ENCODE measurements around the gene MPEG1.

Gene MPEG1

DNA sequence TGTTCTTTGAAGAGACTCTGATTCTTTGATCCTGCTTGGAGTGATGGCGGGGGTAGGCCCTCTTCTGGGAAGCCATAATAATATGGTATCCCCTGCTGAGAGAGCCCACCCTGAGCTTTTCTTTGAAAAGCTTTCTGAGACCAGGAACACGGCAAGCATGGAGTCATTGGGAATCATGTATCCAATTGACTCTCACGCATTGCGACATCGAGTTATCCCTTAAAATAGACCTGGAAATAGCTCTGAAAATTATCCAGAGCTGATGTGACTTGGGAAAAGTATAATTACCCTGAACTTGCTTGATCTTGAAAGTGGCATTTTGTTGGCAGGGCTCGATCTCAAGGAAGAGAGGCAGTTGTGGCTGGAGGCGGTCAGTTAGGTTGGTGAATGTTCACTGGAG, 36.8 kb upstream of the MPEG1 start:
- 80% methylated on average over 7 of the region's 7 CpGs for WGBS
- H4K91ac ChIP-seq (ENCODE audit: low read length): no peak overlapping the region

GRCh38 chr11:59247531-59248227, 35.0 kb upstream of the MPEG1 start:
- Histone ChIP-seq H3K4me1 (ENCODE audit: control insufficient read depth, insufficient read depth, low read depth, low read length) (no peaks in the 10 kb centered on the region), H3K9ac (ENCODE audit: low read length) (no peak overlapping the region), H3K4me2 (ENCODE audit: low read length, poor library complexity, severe bottlenecking) (no peak overlapping the region), H3K36me3 (ENCODE audit: control insufficient read depth in 1 of 2, insufficient read depth in 2 of 2, low read depth in 1 of 2, low read length in 2 of 2) (no peaks in the 10 kb centered on the region), H2BK120ac (ENCODE audit: low read depth, low read length) (no peak overlapping the region), H4K91ac (ENCODE audit: low read length) (no peak overlapping the region), H2AK5ac (ENCODE audit: low read length, severe bottlenecking) (no peak overlapping the region), H3K27me3 (ENCODE audit: control insufficient read depth in 1 of 2, insufficient read depth in 1 of 2, low read length in 2 of 2) (no peaks in the 10 kb centered on the region), H2BK5ac (ENCODE audit: low read depth, low read length, poor library complexity, severe bottlenecking) (no peak overlapping the region), H4K8ac (ENCODE audit: low read length) (no peak overlapping the region), H3K4me3 (ENCODE audit: insufficient read depth in 1 of 2, low read depth in 1 of 2, low read length in 2 of 2) (no peak overlapping the region), H2AFZ (ENCODE audit: low read depth, low read length) (no peak overlapping the region), H3K18ac (ENCODE audit: low read depth in 1 of 2, low read length in 2 of 2) (no peak overlapping the region), H3K27ac (ENCODE audit: low read length, poor library complexity, severe bottlenecking) (no peak overlapping the region), H2BK12ac (ENCODE audit: low read length in 2 of 2) (no peak overlapping the region), H3K14ac (ENCODE audit: low read length in 2 of 2) (no peak overlapping the region), H3K23ac (ENCODE audit: low read length in 2 of 2) (no peak overlapping the region), H2BK15ac (ENCODE audit: low read depth, poor library complexity, severe bottlenecking) (no peak overlapping the region), H3K4ac (ENCODE audit: low read depth in 1 of 2, low read length in 2 of 2) (no peak overlapping the region), H3K9me3 (ENCODE audit: control insufficient read depth, low read length) (no peaks in the 10 kb centered on the region), H3K79me1 (replicated peaks; ENCODE audit: low read length, poor library complexity, severe bottlenecking) (no peaks in the 10 kb centered on the region)
- no CpG with 5 or more reads among the region's 2 CpGs for WGBS
- no peak for DNase-seq

More for the DNA sequence above, 36.8 kb upstream of the MPEG1 start:
- no peak overlapping the region for H2BK12ac ChIP-seq (ENCODE audit: low read length in 2 of 2)
- H3K4ac ChIP-seq (ENCODE audit: low read depth in 1 of 2, low read length in 2 of 2): no peak overlapping the region
- no peak for DNase-seq
- H3K14ac ChIP-seq (ENCODE audit: low read length in 2 of 2): no peak overlapping the region
- no peaks in the 10 kb centered on the region for H3K4me1 ChIP-seq (ENCODE audit: control insufficient read depth, insufficient read depth, low read depth, low read length)
- H2BK15ac ChIP-seq (ENCODE audit: low read depth, poor library complexity, severe bottlenecking): no peak overlapping the region
- H3K79me1 ChIP-seq (replicated peaks; ENCODE audit: low read length, poor library complexity, severe bottlenecking): no peaks in the 10 kb centered on the region
- H2AFZ ChIP-seq (ENCODE audit: low read depth, low read length): no peak overlapping the region
- no peak overlapping the region for H2BK120ac ChIP-seq (ENCODE audit: low read depth, low read length)
- H3K4me2 ChIP-seq (ENCODE audit: low read length, poor library complexity, severe bottlenecking): no peak overlapping the region
- no peak overlapping the region for H4K8ac ChIP-seq (ENCODE audit: low read length)
- H3K27me3 ChIP-seq (ENCODE audit: control insufficient read depth in 1 of 2, insufficient read depth in 1 of 2, low read length in 2 of 2): no peaks in the 10 kb centered on the region
- H3K9me3 ChIP-seq (ENCODE audit: control insufficient read depth, low read length): no peaks in the 10 kb centered on the region
- H2AK5ac ChIP-seq (ENCODE audit: low read length, severe bottlenecking): no peak overlapping the region
- no peak overlapping the region for H3K4me3 ChIP-seq (ENCODE audit: insufficient read depth in 1 of 2, low read depth in 1 of 2, low read length in 2 of 2)
- no peak overlapping the region for H3K23ac ChIP-seq (ENCODE audit: low read length in 2 of 2)
- H2BK5ac ChIP-seq (ENCODE audit: low read depth, low read length, poor library complexity, severe bottlenecking): no peak overlapping the region
- H3K36me3 ChIP-seq (ENCODE audit: control insufficient read depth in 1 of 2, insufficient read depth in 2 of 2, low read depth in 1 of 2, low read length in 2 of 2): no peaks in the 10 kb centered on the region
- H3K27ac ChIP-seq (ENCODE audit: low read length, poor library complexity, severe bottlenecking): no peak overlapping the region
- H3K18ac ChIP-seq (ENCODE audit: low read depth in 1 of 2, low read length in 2 of 2): no peak overlapping the region
- H3K9ac ChIP-seq (ENCODE audit: low read length): no peak overlapping the region

- Histone ChIP-seq H3K9me3 (ENCODE audit: control insufficient read depth, low read length) (peaks cover 13% of the 10 kb centered on the region), H3K4me3 (ENCODE audit: insufficient read depth in 1 of 2, low read depth in 1 of 2, low read length in 2 of 2) (no peak overlapping the region), H3K4me1 (ENCODE audit: control insufficient read depth, insufficient read depth, low read depth, low read length) (no peaks in the 10 kb centered on the region), H3K27ac (ENCODE audit: low read length, poor library complexity, severe bottlenecking) (no peak overlapping the region), H2BK120ac (ENCODE audit: low read depth, low read length) (no peak overlapping the region), H3K36me3 (ENCODE audit: control insufficient read depth in 1 of 2, insufficient read depth in 2 of 2, low read depth in 1 of 2, low read length in 2 of 2) (no peaks in the 10 kb centered on the region), H3K18ac (ENCODE audit: low read depth in 1 of 2, low read length in 2 of 2) (no peak overlapping the region), H4K91ac (ENCODE audit: low read length) (no peak overlapping the region), H2BK15ac (ENCODE audit: low read depth, poor library complexity, severe bottlenecking) (no peak overlapping the region), H2AK5ac (ENCODE audit: low read length, severe bottlenecking) (no peak overlapping the region), H3K27me3 (ENCODE audit: control insufficient read depth in 1 of 2, insufficient read depth in 1 of 2, low read length in 2 of 2) (no peaks in the 10 kb centered on the region), H3K4me2 (ENCODE audit: low read length, poor library complexity, severe bottlenecking) (no peak overlapping the region), H3K4ac (ENCODE audit: low read depth in 1 of 2, low read length in 2 of 2) (no peak overlapping the region), H3K23ac (ENCODE audit: low read length in 2 of 2) (no peak overlapping the region), H4K8ac (ENCODE audit: low read length) (no peak overlapping the region), H2BK5ac (ENCODE audit: low read depth, low read length, poor library complexity, severe bottlenecking) (no peak overlapping the region), H2BK12ac (ENCODE audit: low read length in 2 of 2) (no peak overlapping the region), H2AFZ (ENCODE audit: low read depth, low read length) (no peak overlapping the region), H3K14ac (ENCODE audit: low read length in 2 of 2) (no peak overlapping the region), H3K9ac (ENCODE audit: low read length) (no peak overlapping the region), H3K79me1 (replicated peaks; ENCODE audit: low read length, poor library complexity, severe bottlenecking) (no peaks in the 10 kb centered on the region)
- no peak for DNase-seq
- 50% methylated on average over 1 of the region's 1 CpG for WGBS
Observed at GRCh38 chr11:59243633-59244032, 30.9 kb upstream of the MPEG1 start.

- no peaks in the 10 kb centered on the region for H3K27me3 ChIP-seq (ENCODE audit: control insufficient read depth in 1 of 2, insufficient read depth in 1 of 2, low read length in 2 of 2)
- H3K4me2 ChIP-seq (ENCODE audit: low read length, poor library complexity, severe bottlenecking): no peak overlapping the region
- no peak overlapping the region for H2AK5ac ChIP-seq (ENCODE audit: low read length, severe bottlenecking)
- peaks cover 18% of the 10 kb centered on the region for H3K9me3 ChIP-seq (ENCODE audit: control insufficient read depth, low read length)
- H4K91ac ChIP-seq (ENCODE audit: low read length): no peak overlapping the region
- H3K4ac ChIP-seq (ENCODE audit: low read depth in 1 of 2, low read length in 2 of 2): no peak overlapping the region
- H3K4me1 ChIP-seq (ENCODE audit: control insufficient read depth, insufficient read depth, low read depth, low read length): no peaks in the 10 kb centered on the region
- no peak overlapping the region for H2AFZ ChIP-seq (ENCODE audit: low read depth, low read length)
- no peak overlapping the region for H3K27ac ChIP-seq (ENCODE audit: low read length, poor library complexity, severe bottlenecking)
- H4K8ac ChIP-seq (ENCODE audit: low read length): no peak overlapping the region
- no peak overlapping the region for H3K23ac ChIP-seq (ENCODE audit: low read length in 2 of 2)
- no peak overlapping the region for H3K14ac ChIP-seq (ENCODE audit: low read length in 2 of 2)
- H2BK12ac ChIP-seq (ENCODE audit: low read length in 2 of 2): no peak overlapping the region
- no peak overlapping the region for H2BK5ac ChIP-seq (ENCODE audit: low read depth, low read length, poor library complexity, severe bottlenecking)
- H3K9ac ChIP-seq (ENCODE audit: low read length): no peak overlapping the region
- DNase-seq: no peak
- no peak overlapping the region for H2BK15ac ChIP-seq (ENCODE audit: low read depth, poor library complexity, severe bottlenecking)
- H3K79me1 ChIP-seq (replicated peaks; ENCODE audit: low read length, poor library complexity, severe bottlenecking): no peaks in the 10 kb centered on the region
- no peak overlapping the region for H3K4me3 ChIP-seq (ENCODE audit: insufficient read depth in 1 of 2, low read depth in 1 of 2, low read length in 2 of 2)
- H3K18ac ChIP-seq (ENCODE audit: low read depth in 1 of 2, low read length in 2 of 2): no peak overlapping the region
- H3K36me3 ChIP-seq (ENCODE audit: control insufficient read depth in 1 of 2, insufficient read depth in 2 of 2, low read depth in 1 of 2, low read length in 2 of 2): no peaks in the 10 kb centered on the region
- H2BK120ac ChIP-seq (ENCODE audit: low read depth, low read length): no peak overlapping the region
Observed at GRCh38 chr11:59240322-59240721, 27.6 kb upstream of the MPEG1 start.
